GM10248 (cell line): ENCODE data around the gene DIRAS1.

ENCODE experiments used
- CTCF ChIA-PET: fragments of 300-600 bp; sonication (Branson Sonifier 250); formaldehyde crosslinking; extraction: SDS; loops from one replicate; lab custom pipeline; 2021; ENCODE audit warnings: antibody characterized with exemption; lab: Yijun Ruan, JAX
- POLR2A ChIA-PET: fragments of 350-650 bp; sonication (Branson Sonifier 250); formaldehyde crosslinking; extraction: SDS; loops from one replicate; lab custom pipeline; 2020; ENCODE audit warnings: antibody characterized with exemption; lab: Yijun Ruan, JAX
- DNase-seq: peaks from one replicate; pipeline ENCODE4 v3.0.0; 2012; ENCODE audit errors: extremely low spot score
- CTCF ChIP-seq: IDR thresholded peaks from 2 replicates; pipeline ENCODE4 v1.5.1; 2012; ENCODE audit warnings: mild to moderate bottlenecking, low read depth; ENCODE audit errors: extremely low read depth, missing control alignments, control extremely low read depth

Gene DIRAS1

GRCh38 chr19:2756921-2757881 is 36.0 kb upstream of the DIRAS1 start:
- ChIA-PET CTCF (interaction anchor here (0.7 kb wide), 1 partner anchor 109 kb away, joined by 3 read pairs; no protein-coding TSS in a partner anchor), POLR2A (no interaction called here)
- TF ChIP-seq CTCF: no peak
- DNase-seq: no peak

GRCh38 chr19:2756477-2756876 is 35.3 kb upstream of the DIRAS1 start:
- POLR2A ChIA-PET: no interaction called here
- DNase-seq: no peak
- CTCF ChIA-PET: no interaction called here
- TF ChIP-seq CTCF: no peak

- POLR2A ChIA-PET: no interaction called here
- CTCF ChIA-PET: no interaction called here
- no peak for TF ChIP-seq CTCF
- DNase-seq: no peak
These were observed 34.6 kb upstream of the DIRAS1 start for GRCh38 chr19:2755811-2756210.

- no peak for DNase-seq
- POLR2A ChIA-PET: no interaction called here
- CTCF ChIA-PET: no interaction called here
- TF ChIP-seq CTCF: no peak
These were observed 34.2 kb upstream of the DIRAS1 start for GRCh38 chr19:2755448-2755705.

- CTCF ChIA-PET: interaction anchor here (2.9 kb wide), 1 partner anchor 106 kb away, joined by 21 read pairs; no protein-coding TSS in a partner anchor
- no peak for DNase-seq
- POLR2A ChIA-PET: no interaction called here
- no peak for TF ChIP-seq CTCF
These were observed 33.7 kb upstream of the DIRAS1 start for GRCh38 chr19:2754659-2755447.

GRCh38 chr19:2751438-2751830 is 30.3 kb upstream of the DIRAS1 start:
- POLR2A ChIA-PET: no interaction called here
- no peak for DNase-seq
- CTCF ChIA-PET: interaction anchor here (1.2 to 2.9 kb wide), 2 partner anchors 103 to 137 kb away, joined by 3 to 21 read pairs; no protein-coding TSS in a partner anchor
- TF ChIP-seq CTCF: no peak
